ENCODE results near the gene ADAMTS12. TPM values are rescaled to one million over a fixed set of nuclear protein-coding genes. Genes with fewer than 3 reads are reported as not detected.

ADAMTS12 gene
- total RNA-seq, 1 donor from 2014 or later, result 32.9 TPM

GRCh38 chr5:33854733-33855151 lies 37.0 kb downstream of the ADAMTS12 start:
- peak overlapping the region; percentile 37 for H3K4me3 Mint-ChIP-seq (ENCODE audit: unreplicated experiment)

GRCh38 chr5:33852837-33853236 lies 39.0 kb downstream of the ADAMTS12 start:
- no peak for DNase-seq (ENCODE audit: low spot score)
- no peaks in the 10 kb centered on the region for H3K27me3 Mint-ChIP-seq (ENCODE audit: low read depth)
- H3K36me3 Mint-ChIP-seq (ENCODE audit: low read depth), result no peaks in the 10 kb centered on the region
- no peak overlapping the region for H3K4me3 Mint-ChIP-seq (ENCODE audit: unreplicated experiment)
- H3K27ac Mint-ChIP-seq (ENCODE audit: unreplicated experiment), result peak overlapping the region; percentile 92
- no peaks in the 10 kb centered on the region for H3K9me3 Mint-ChIP-seq (ENCODE audit: low read depth)
- TF ChIP-seq CTCF (IDR thresholded peaks at IDR 0.05), result no peak
- H3K4me1 Mint-ChIP-seq (ENCODE audit: low read depth), result peaks cover 76% of the 10 kb centered on the region

More at GRCh38 chr5:33854733-33855151, 37.0 kb downstream of the ADAMTS12 start:
- H3K27ac Mint-ChIP-seq (ENCODE audit: unreplicated experiment), result peak overlapping the region; percentile 89
- no peaks in the 10 kb centered on the region for H3K27me3 Mint-ChIP-seq (ENCODE audit: low read depth)
- H3K36me3 Mint-ChIP-seq (ENCODE audit: low read depth), result no peaks in the 10 kb centered on the region
- no peak for DNase-seq (ENCODE audit: low spot score)
- no peaks in the 10 kb centered on the region for H3K9me3 Mint-ChIP-seq (ENCODE audit: low read depth)
- TF ChIP-seq CTCF (IDR thresholded peaks at IDR 0.05), result peak; percentile 5
- H3K4me1 Mint-ChIP-seq (ENCODE audit: low read depth), result peaks cover 94% of the 10 kb centered on the region

DNA sequence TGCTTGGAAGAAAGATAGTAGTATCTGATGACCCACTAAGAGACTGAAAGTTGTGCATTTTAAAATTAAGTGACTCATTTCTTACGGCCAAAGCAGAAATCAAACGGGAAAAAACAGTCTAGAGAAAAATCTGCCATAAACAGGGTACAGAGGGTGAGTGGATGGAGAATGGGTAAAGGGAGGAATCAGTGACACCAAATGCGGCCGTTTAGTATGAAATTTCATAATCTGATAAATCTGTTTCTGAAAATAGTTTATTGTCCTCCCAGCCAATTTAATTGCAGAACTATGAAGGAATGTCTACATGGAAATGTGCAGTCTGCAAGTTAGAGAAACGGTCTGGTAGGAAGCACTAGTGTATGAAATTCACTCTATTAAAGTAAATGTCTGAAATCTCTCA lies 39.5 kb downstream of the ADAMTS12 start:
- peaks cover 71% of the 10 kb centered on the region for H3K4me1 Mint-ChIP-seq (ENCODE audit: low read depth)
- peak overlapping the region; percentile 92 for H3K27ac Mint-ChIP-seq (ENCODE audit: unreplicated experiment)
- H3K36me3 Mint-ChIP-seq (ENCODE audit: low read depth), result no peaks in the 10 kb centered on the region
- H3K27me3 Mint-ChIP-seq (ENCODE audit: low read depth), result no peaks in the 10 kb centered on the region
- no peak for DNase-seq (ENCODE audit: low spot score)
- TF ChIP-seq CTCF (IDR thresholded peaks at IDR 0.05), result no peak
- peak overlapping the region; percentile 53 for H3K4me3 Mint-ChIP-seq (ENCODE audit: unreplicated experiment)
- H3K9me3 Mint-ChIP-seq (ENCODE audit: low read depth), result no peaks in the 10 kb centered on the region

GRCh38 chr5:33850100-33850594 lies 41.6 kb downstream of the ADAMTS12 start:
- Mint-ChIP-seq H3K4me1 (ENCODE audit: low read depth) (peaks cover 54% of the 10 kb centered on the region), H3K4me3 (ENCODE audit: unreplicated experiment) (no peak overlapping the region), H3K27ac (ENCODE audit: unreplicated experiment) (peak overlapping the region; percentile 72), H3K27me3 (ENCODE audit: low read depth) (no peaks in the 10 kb centered on the region), H3K36me3 (ENCODE audit: low read depth) (no peaks in the 10 kb centered on the region), H3K9me3 (ENCODE audit: low read depth) (no peaks in the 10 kb centered on the region)
- DNase-seq (ENCODE audit: low spot score), result no peak
- TF ChIP-seq CTCF (IDR thresholded peaks at IDR 0.05), result no peak

GRCh38 chr5:33848554-33848953 lies 43.2 kb downstream of the ADAMTS12 start:
- Mint-ChIP-seq H3K9me3 (ENCODE audit: low read depth) (peaks cover 2% of the 10 kb centered on the region), H3K4me3 (ENCODE audit: unreplicated experiment) (no peak overlapping the region), H3K4me1 (ENCODE audit: low read depth) (peaks cover 40% of the 10 kb centered on the region), H3K36me3 (ENCODE audit: low read depth) (no peaks in the 10 kb centered on the region), H3K27me3 (ENCODE audit: low read depth) (no peaks in the 10 kb centered on the region), H3K27ac (ENCODE audit: unreplicated experiment) (no peak overlapping the region)
- no peak for DNase-seq (ENCODE audit: low spot score)
- no peak for TF ChIP-seq CTCF (IDR thresholded peaks at IDR 0.05)

All from chondrocyte (in vitro differentiated cells).